SK-N-SH (cell line): ENCODE data around the gene DDX42. TPM values are rescaled to one million over a fixed set of nuclear protein-coding genes. Genes with fewer than 3 reads are reported as not detected.

Source experiments
- CTCF ChIA-PET: fragments of 300-600, 350-600 bp; formaldehyde crosslinking; extraction: SDS; loops from one replicate; lab custom pipeline; 2021; lab: Yijun Ruan, JAX
- POLR2A ChIA-PET: fragments of 350-600 bp; sonication (Branson Sonifier 250); formaldehyde crosslinking; extraction: SDS; loops from one replicate; lab custom pipeline; 2020; ENCODE audit warnings: antibody characterized with exemption, inconsistent platforms; lab: Yijun Ruan, JAX
- DNase-seq: peaks from one replicate; pipeline ENCODE4 v3.0.0; 2012
- H2AFZ ChIP-seq: fragments of 200-600 bp; sonication (generic); 2 replicates; pipeline ENCODE4 v1.8.1; 2016; ENCODE audit warnings: antibody characterized with exemption, mild to moderate bottlenecking, low read depth
- H3F3A ChIP-seq: fragments of 200-600 bp; sonication (generic); replicated peaks from 2 replicates; pipeline ENCODE3; 2016; ENCODE audit warnings: antibody characterized with exemption, mild to moderate bottlenecking; ENCODE audit not compliant: insufficient read depth
- H3K27ac ChIP-seq, 2 experiments: fragments of 200-500 bp in 1 of 2; fragments of 200-600 bp in 1 of 2; sonication (Bioruptor generic) in 1 of 2; sonication (generic), shearing (Covaris generic) in 1 of 2; 2 replicates each; pipeline versions ENCODE4 v1.5.1 to v1.6.1; 2014 to 2016; ENCODE audit warnings: low read depth in 2 of 2, inconsistent platforms in 1 of 2, low read length in 1 of 2, mild to moderate bottlenecking in 1 of 2, mixed read lengths in 1 of 2
- H3K27me3 ChIP-seq: fragments of 200-600 bp; sonication (generic), shearing (Covaris generic); 2 replicates; pipeline ENCODE4 v1.6.1; 2016; ENCODE audit warnings: mixed run types; ENCODE audit not compliant: insufficient read depth
- H3K36me3 ChIP-seq, 2 experiments: fragments of 200-500 bp in 1 of 2; fragments of 200-600 bp in 1 of 2; sonication (Bioruptor generic) in 1 of 2; sonication (generic) in 1 of 2; replicated peaks in 1 of 2; 2 replicates each; pipeline versions ENCODE3 to v1.5.1; 2014 to 2016; ENCODE audit warnings: low read length in 1 of 2, mild to moderate bottlenecking in 1 of 2; ENCODE audit not compliant: insufficient read depth in 2 of 2, control insufficient read depth in 1 of 2
- H3K4me1 ChIP-seq, 2 experiments: fragments of 200-500 bp in 1 of 2; fragments of 200-600 bp in 1 of 2; sonication (Bioruptor generic) in 1 of 2; sonication (generic), shearing (Covaris generic) in 1 of 2; 2 replicates each; pipeline versions ENCODE4 v1.5.1 to v1.6.1; 2014 to 2016; ENCODE audit warnings: low read depth in 1 of 2, low read length in 1 of 2, mixed run types in 1 of 2; ENCODE audit not compliant: insufficient read depth in 2 of 2, control insufficient read depth in 1 of 2
- H3K4me2 ChIP-seq: fragments of 200-600 bp; sonication (generic), shearing (Covaris generic); 2 replicates; pipeline ENCODE4 v1.6.1; 2017; ENCODE audit warnings: mixed run types
- H3K4me3 ChIP-seq, 2 experiments: fragments of 200-500 bp in 1 of 2; fragments of 200-600 bp in 1 of 2; sonication (Bioruptor generic) in 1 of 2; sonication (generic), shearing (Covaris generic) in 1 of 2; 2 replicates each; pipeline versions ENCODE4 v1.5.1 to v1.8.1; 2014 to 2016; ENCODE audit warnings: low read depth in 2 of 2, inconsistent platforms in 1 of 2, low read length in 1 of 2, mild to moderate bottlenecking in 1 of 2, mixed read lengths in 1 of 2, moderate library complexity in 1 of 2
- H3K79me2 ChIP-seq: fragments of 200-600 bp; sonication (generic); 2 replicates; pipeline ENCODE4 v1.8.1; 2017; ENCODE audit warnings: mild to moderate bottlenecking; ENCODE audit not compliant: insufficient read depth
- H3K9ac ChIP-seq: fragments of 200-600 bp; sonication (generic); 2 replicates; pipeline ENCODE4 v1.6.1; 2017; ENCODE audit warnings: mixed run types
- H3K9me2 ChIP-seq: fragments of 200-600 bp; sonication (generic); 2 replicates; pipeline ENCODE4 v1.6.1; 2017; ENCODE audit warnings: mixed run types
- H3K9me3 ChIP-seq: fragments of 200-600 bp; sonication (generic); 2 replicates; pipeline ENCODE4 v1.6.1; 2017; ENCODE audit warnings: mixed run types, mild to moderate bottlenecking, moderate library complexity
- H4K20me1 ChIP-seq: fragments of 200-600 bp; sonication (generic); 2 replicates; pipeline ENCODE4 v1.6.1; 2017; ENCODE audit warnings: mild to moderate bottlenecking, mixed run types; ENCODE audit not compliant: insufficient read depth
- ELF1 ChIP-seq: IDR thresholded peaks from 2 replicates; pipeline ENCODE4 v1.4.0; 2012
- FOXJ3 ChIP-seq: sonication (generic); formaldehyde crosslinking; IDR thresholded peaks from 2 replicates; pipeline ENCODE4 v1.5.1; 2020; ENCODE audit warnings: mild to moderate bottlenecking, missing genetic modification reagents
- FOXM1 ChIP-seq: IDR thresholded peaks from 2 replicates; pipeline ENCODE4 v1.4.0; 2012; ENCODE audit warnings: low read depth, mild to moderate bottlenecking
- IRF3 ChIP-seq: fragments of 150-350 bp; IDR thresholded peaks from 2 replicates; pipeline ENCODE4 v1.6.1; 2016; ENCODE audit warnings: mild to moderate bottlenecking, low read depth, low read length
- MXI1 ChIP-seq: IDR thresholded peaks from 2 replicates; pipeline ENCODE4 v1.6.1; 2012; ENCODE audit warnings: mild to moderate bottlenecking, low read depth, low read length, improper control_type of control experiment
- NFIC ChIP-seq: IDR thresholded peaks from 2 replicates; pipeline ENCODE4 v1.4.0; 2012; ENCODE audit warnings: borderline replicate concordance
- RAD21 ChIP-seq: IDR thresholded peaks from 2 replicates; pipeline ENCODE4 v1.6.1; 2012; ENCODE audit warnings: mild to moderate bottlenecking, low read length
- RFX5 ChIP-seq: IDR thresholded peaks from 2 replicates; pipeline ENCODE4 v1.6.1; 2012; ENCODE audit warnings: mild to moderate bottlenecking, improper control_type of control experiment, low read length
- SIN3A ChIP-seq: IDR thresholded peaks from 2 replicates; pipeline ENCODE4 v1.6.1; 2012; ENCODE audit warnings: low read depth, mild to moderate bottlenecking, low read length, moderate library complexity, borderline replicate concordance
- TEAD4 ChIP-seq: IDR thresholded peaks from 2 replicates; pipeline ENCODE4 v1.4.0; 2012; ENCODE audit warnings: mild to moderate bottlenecking, borderline replicate concordance; ENCODE audit not compliant: insufficient read depth
- WGBS: methylation state at CpG from one replicate; pipeline ENCODE4 v1.1.6; 2017; ENCODE audit warnings: low lambda C conversion rate; 5-methylcytosine and 5-hydroxymethylcytosine counted together
- polyA plus RNA-seq, 3 experiments: library from polyadenylated mRNA; depleted of rRNA; stranded (reverse); fragments of >200 nt; gene quantifications; 2 replicates each; pipeline ENCODE4 v1.2.3, GENCODE V29; 2012
- TF ChIP-seq, protein P1 (sequence below): IDR thresholded peaks from 2 replicates; pipeline ENCODE4 v1.4.0; 2012; ENCODE audit warnings: low read depth, borderline replicate concordance

The DDX42 gene
- polyA plus RNA-seq, 1 of the 3 experiments (the other 2 are of a cell fraction) = 115 TPM

DNA sequence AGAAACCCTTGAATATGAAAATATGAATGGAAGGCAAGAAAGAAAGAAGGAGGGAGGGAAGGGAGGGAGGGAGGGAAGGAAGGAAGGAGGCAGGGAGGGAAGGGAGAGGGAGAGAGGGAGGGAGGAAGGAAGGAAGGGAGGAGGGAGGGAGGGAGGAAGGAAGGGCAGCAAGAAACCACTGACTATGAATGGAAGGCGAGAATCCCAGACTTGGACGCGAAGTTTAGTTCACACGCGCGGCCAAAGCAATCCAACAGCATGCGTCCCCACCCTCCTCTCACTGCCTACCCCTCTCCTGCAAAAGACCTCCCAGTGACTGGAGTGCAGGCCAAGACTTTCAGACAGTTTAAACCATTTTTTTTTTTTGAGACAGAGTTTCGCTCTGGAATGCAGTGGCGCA is 76.4 kb downstream of the DDX42 start:
- no peak for DNase-seq
- H3K4me1 ChIP-seq = no peaks in the 10 kb centered on the region
- POLR2A ChIA-PET = no interaction called here
- 94% methylated on average over 9 of the region's 9 CpGs for WGBS
- H3K27me3 ChIP-seq = peaks cover 9% of the 10 kb centered on the region; the same call in 1 of the 2 replicates
- H3K9ac ChIP-seq = no peak overlapping the region
- H3K36me3 ChIP-seq = no peaks in the 10 kb centered on the region
- H3K79me2 ChIP-seq = no peaks in the 10 kb centered on the region
- CTCF ChIA-PET = interaction anchor here (1.4 to 6.4 kb wide), 2 partner anchors 16 to 39 kb away, joined by 4 to 50 read pairs; no protein-coding TSS in a partner anchor
- no peak overlapping the region for H3K4me3 ChIP-seq
- no peaks in the 10 kb centered on the region for H4K20me1 ChIP-seq
- no peak overlapping the region for H3K27ac ChIP-seq
- no peaks in the 10 kb centered on the region for H3K9me2 ChIP-seq
- no peak overlapping the region for H2AFZ ChIP-seq
- TF ChIP-seq SIN3A (no peak), RAD21 (no peak), IRF3 (no peak), FOXJ3 (CRISPR knock-in tag) (no peak)
- TF ChIP-seq, all 33 proteins: peak for 0
- no peaks in the 10 kb centered on the region for H3K9me3 ChIP-seq
- no peak overlapping the region for H3K4me2 ChIP-seq
- peaks cover 3% of the 10 kb centered on the region for H3F3A ChIP-seq

GRCh38 chr17:63853260-63853659 is 79.3 kb downstream of the DDX42 start:
- Histone ChIP-seq H2AFZ (no peak overlapping the region), H3K4me3 (no peak overlapping the region)
- ChIA-PET POLR2A (no interaction called here), CTCF (interaction anchor here (0.8 to 6.4 kb wide), 5 partner anchors 13 to 280 kb away, joined by 3 to 50 read pairs (median 4); partner anchors contain the start of gene GH1)
- 76% methylated on average over 2 of the region's 2 CpGs for WGBS
- TF ChIP-seq FOXM1 (no peak), TEAD4 (no peak), MXI1 (no peak), RFX5 (no peak), NFIC (no peak), ELF1 (no peak), SIN3A (no peak)
- TF ChIP-seq, protein P1, sequence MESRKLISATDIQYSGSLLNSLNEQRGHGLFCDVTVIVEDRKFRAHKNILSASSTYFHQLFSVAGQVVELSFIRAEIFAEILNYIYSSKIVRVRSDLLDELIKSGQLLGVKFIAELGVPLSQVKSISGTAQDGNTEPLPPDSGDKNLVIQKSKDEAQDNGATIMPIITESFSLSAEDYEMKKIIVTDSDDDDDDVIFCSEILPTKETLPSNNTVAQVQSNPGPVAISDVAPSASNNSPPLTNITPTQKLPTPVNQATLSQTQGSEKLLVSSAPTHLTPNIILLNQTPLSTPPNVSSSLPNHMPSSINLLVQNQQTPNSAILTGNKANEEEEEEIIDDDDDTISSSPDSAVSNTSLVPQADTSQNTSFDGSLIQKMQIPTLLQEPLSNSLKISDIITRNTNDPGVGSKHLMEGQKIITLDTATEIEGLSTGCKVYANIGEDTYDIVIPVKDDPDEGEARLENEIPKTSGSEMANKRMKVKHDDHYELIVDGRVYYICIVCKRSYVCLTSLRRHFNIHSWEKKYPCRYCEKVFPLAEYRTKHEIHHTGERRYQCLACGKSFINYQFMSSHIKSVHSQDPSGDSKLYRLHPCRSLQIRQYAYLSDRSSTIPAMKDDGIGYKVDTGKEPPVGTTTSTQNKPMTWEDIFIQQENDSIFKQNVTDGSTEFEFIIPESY = no peak
- TF ChIP-seq, all 33 proteins: peak for 0
- H3F3A ChIP-seq = no peaks in the 10 kb centered on the region
- no peaks in the 10 kb centered on the region for H3K9me3 ChIP-seq
- no peaks in the 10 kb centered on the region for H3K36me3 ChIP-seq
- no peak overlapping the region for H3K9ac ChIP-seq
- no peaks in the 10 kb centered on the region for H4K20me1 ChIP-seq
- DNase-seq = no peak
- no peak overlapping the region for H3K4me2 ChIP-seq
- no peaks in the 10 kb centered on the region for H3K79me2 ChIP-seq
- H3K9me2 ChIP-seq = no peaks in the 10 kb centered on the region
- H3K27ac ChIP-seq = no peak overlapping the region
- no peaks in the 10 kb centered on the region for H3K4me1 ChIP-seq
- peaks cover 16% of the 10 kb centered on the region; the same call in 1 of the 2 replicates for H3K27me3 ChIP-seq
